Measurements from ENCODE around the gene MED9.

The MED9 gene

GRCh38 chr17:17506181-17506741 lies 29.5 kb downstream of the MED9 start:
- DNase-seq: no peak

GRCh38 chr17:17506893-17507464 lies 30.2 kb downstream of the MED9 start:
- DNase-seq: no peak

GRCh38 chr17:17507465-17508011 lies 30.7 kb downstream of the MED9 start:
- DNase-seq: no peak

DNA sequence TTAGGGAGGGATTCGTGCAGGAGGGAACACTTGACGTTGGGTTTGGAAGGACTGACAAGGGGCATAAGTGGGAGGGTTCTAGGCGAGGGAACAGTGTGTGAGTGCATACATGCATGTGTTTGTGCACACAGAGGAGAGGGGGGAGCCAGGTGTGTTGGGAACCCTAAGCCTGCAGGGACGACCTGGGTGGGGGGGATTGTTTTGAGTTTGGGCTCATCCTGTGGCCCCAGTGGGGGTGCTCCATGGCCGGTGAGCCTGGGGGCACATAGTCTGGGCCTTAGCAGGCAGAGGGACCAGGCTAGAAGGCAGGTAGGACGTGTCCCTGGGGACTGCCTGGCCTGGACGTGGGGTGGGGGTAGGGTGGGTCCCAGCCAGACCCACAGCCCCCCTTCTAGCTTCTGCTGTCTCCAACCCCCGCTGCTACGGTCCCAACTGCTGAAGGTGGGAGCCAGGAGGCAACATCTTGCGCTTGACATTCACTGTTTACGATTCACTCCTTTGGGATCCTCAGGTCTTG lies 31.3 kb downstream of the MED9 start:
- DNase-seq: no peak

DNA sequence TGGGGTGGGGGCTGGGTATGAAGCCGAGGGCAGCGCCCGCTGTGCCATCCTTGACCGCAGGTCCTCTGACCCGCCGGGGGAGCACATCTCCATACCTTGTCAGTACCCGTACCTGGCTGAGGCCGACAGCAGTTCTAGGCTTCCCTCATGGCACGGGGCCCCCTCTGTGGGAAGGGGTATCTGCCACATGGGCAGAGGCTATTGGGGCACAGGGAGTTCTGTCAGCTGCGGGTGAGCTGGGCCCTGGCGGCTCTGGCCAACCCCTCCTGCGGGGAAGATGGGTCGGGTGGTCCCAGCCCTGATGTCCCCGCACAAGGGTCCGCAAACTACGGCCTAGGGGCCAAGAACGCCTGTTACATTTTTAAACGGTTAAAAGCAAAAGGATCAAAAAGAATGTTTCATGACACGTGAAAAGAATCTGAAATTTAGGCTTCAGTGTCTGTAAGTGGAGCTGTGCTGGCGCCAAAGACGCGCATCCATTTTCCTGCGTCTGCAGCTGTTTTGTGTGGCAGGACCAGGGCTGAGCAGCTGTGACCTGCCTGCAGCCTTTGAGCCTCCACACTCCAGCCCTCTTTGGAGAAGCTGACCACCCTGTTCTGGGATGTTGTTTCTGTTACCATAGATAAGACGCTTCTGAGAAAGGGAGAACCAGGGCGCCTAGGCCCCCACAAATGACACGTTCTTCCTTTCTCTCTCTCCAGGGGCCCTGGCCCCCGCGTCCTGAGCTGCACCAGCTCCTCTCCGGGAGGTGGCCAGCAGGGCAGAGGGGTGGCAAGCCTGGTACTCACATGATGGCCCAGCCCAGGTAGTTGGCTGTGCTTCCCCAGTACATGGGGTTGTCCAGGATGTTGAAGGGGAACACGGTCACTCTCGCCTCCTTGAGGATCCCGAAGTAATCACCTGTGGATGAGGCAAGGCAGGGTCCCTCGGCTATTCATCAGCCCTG lies 32.1 kb downstream of the MED9 start:
- DNase-seq: no peak

DNA sequence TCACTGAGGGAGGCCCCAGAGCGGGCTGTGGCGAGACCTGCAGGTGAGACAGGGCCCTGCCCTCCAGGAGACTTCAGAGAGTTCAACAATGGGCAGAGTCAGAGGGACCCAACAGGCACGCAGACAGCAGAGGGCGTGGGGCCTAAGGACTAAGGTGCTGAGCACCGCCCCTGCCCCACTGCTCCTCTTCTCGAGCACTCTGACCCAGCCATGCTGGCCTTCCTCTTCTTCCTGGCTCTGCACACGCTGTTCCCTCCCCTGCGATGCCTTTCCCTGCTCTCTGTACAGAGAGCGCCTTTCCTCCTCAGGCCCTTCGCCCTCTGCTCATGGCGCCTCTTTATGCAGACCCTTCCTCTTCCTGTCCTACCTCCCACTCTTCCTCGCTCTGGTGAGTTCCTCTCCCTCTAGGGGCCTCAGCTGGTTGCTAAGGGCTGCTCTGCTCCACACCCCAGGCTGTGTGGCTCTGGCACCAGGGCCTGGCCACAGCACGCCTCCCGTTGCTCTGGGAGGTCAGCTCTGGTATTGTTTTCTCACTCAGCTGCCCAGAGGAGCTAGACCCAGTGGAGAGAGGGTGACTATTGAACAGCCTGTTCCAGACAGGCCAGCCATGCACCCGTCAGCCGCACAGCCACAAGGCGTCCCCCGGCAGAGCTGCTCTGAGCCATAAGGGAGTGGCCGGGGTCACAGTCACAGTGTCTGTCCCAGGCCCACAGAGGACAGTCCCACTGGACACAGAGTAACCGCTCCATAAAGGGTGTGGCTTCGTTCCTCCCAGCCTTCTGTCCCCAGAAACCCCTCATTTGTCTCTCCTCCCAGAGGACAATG lies 33.0 kb downstream of the MED9 start:
- no peak for DNase-seq

DNA sequence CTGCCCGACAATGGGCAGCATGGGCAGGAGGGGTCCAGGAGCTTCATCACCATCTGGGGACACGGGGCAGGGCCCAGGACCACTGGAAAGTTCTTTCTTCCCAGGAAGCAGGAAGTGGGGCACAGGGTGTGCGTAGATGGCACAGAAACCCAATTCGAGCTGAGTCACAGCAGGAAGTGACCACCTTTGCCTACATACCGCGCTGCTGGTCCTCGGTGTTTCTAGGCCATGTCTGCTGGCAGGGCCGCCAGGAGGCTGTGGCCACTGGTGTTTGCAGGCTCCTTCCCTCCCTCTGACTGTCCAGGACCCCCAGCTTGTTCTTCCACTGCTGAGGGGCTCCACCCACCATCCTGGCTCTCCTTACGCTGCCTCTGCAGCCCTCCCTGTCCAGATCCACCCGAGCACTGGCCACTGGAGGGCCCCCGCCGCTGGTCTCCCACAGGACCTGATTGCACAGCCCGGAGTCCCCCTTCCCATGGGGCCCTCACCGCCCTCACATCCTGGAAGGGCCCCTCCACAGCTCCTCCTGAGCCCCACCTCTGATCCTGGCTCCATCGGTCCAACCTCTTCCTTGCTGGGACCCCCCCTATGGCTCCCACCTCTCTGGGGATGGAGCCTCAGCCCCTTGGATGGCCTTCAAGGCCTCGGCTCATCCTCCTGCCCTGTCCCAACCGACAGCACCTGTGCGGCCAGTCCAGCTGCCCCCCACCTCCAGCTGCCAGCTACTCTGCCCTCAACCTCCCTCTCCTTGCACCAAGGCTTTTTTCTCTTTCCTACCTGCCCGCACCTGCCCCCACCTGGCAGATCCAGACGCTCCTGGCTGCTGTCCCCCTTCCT lies 33.9 kb downstream of the MED9 start:
- DNase-seq: no peak

DNA sequence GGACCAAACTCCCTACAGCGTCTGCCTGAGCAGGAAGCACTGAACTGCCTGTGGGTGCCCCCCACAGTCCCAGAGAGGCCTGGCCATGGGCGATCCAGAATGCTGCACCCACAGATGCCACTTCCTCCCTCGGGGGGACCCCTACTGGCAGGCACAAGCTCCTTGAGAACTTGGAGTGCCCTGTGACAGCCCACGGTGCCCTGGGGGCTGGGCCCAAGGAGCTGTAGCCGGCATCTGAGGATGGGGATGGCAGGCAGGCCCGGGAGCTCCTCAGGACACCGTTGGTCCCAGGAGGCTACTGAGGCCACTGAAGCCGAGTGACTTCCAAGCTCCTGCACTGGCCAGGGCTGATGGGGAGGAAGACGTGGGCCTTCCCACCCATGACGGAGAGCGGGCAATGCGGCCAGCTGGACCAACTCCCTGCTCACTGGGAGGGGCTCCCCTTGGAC lies 34.5 kb downstream of the MED9 start:
- no peak for DNase-seq

GRCh38 chr17:17511881-17512858 lies 35.4 kb downstream of the MED9 start:
- DNase-seq: no peak

GRCh38 chr17:17512866-17513265 lies 36.1 kb downstream of the MED9 start:
- DNase-seq: no peak

DNA sequence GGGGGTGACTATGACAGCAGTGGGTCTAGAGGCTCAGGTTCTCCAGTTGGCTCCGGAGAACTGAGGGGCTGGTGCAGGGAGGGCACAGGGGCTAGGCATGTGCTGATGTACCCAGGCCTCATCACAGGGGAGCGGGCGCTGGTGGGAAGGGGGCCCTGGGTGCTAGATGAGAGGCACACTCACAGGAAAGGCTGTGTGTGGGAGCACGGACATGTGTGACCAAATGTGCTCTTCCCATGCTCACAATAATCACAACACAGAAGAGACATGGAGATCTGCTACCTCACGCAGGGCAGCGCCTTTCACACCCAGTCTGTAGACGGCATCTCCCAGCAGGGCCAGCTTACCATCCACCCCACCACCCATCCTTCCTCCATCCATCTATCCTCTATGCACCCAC lies 36.8 kb downstream of the MED9 start:
- DNase-seq: no peak

GRCh38 chr17:17514361-17514992 lies 37.7 kb downstream of the MED9 start:
- DNase-seq: no peak

DNA sequence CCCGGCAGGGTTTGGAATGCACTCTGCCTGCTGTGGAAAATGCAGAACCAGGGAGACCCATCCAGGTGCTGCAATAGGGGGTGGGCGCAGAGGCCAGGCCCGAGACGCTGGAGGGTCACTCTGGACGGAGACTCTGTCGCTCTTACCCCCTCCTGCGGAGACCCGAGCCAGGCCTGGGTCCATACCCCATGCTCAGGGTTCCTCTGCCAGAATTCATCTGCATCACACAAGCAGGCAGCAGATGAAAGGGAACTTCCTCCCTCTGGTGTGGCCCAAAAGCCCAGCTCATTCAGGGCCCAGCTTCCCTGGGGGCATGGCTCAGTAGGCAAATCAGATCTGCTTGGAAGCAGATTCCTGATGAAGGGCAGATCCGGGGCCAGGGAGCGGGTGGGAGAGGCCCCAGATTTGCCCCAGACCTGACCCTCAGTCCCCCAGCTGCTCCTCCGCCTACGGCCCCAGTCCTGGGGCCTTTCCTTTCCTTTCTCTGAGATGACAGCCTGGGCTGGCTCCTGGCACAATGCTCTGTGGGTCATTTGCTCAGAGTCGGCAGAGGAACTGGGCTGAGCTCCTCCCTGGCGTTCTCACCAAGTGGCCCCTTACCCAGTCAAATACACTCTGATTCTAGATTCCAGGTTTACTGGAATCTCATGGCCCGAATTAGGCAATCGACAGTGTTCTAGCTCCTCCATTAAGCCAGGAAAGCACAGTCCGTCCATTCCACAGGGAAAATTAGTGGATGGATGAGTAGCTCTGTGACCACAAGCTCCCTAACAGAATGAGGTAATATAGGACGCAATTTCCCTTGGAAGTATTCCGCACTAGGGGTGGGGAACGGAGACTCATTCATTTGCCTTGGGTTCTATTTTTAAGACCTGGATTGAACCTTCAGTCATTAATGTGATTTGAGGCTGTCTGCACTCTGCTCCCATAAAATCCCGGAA lies 38.5 kb downstream of the MED9 start:
- DNase-seq: no peak

GRCh38 chr17:17515934-17516930 lies 39.4 kb downstream of the MED9 start:
- DNase-seq: no peak

GRCh38 chr17:17516941-17517720 lies 40.3 kb downstream of the MED9 start:
- no peak for DNase-seq

DNA sequence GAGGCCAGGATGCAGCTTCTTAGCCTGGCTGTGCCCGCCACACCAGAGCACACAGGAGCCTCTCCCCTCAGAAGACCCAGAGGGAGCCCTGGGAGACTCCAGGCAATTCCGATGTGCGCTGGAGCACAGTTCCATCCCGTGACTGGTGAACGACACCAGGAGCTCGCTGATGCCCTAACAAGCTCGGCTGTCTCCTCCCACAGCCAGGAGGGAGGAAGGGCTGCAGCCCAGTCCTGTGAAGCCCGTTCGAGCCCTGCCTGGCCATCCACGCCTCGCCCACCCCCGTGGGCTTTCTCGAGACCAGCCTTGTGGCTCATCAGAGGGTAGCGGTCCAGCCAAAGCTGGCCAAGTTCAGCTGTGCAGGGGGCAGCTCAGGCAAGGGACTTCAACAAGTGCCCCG lies 41.2 kb downstream of the MED9 start:
- no peak for DNase-seq

DNA sequence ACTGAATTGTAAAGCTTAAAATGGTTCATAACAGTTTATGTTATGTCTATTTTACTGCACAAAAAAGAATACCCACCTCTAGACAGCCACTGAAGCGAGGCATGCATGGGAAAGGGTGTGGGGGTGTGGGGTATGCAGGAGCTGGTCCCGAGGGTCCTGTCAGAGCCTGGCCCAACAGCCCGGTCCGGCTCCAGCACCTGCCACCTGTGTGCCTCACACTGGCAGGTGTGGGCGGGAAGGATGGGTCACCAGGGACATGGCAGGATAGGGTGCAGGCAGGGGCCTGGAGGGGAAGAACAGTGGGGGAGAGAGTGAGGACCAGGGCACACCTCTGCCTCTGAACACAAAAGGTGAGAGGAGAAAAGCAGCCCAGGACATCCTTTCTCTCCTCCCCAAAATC lies 42.2 kb downstream of the MED9 start:
- DNase-seq: no peak
